Activated CD8-positive, alpha-beta T cell treated with anti-CD3 and anti-CD28 coated beads for 36 hours (primary cell): ENCODE data around the gene TENT5C. TPM values are rescaled to one million over a fixed set of nuclear protein-coding genes. Genes with fewer than 3 reads are reported as not detected.

ENCODE experiments used
- ATAC-seq: fragments of 200-7000 bp; cut with Tn5 transposase; one replicate; pipeline ENCODE4 v1.10.0; 2021; ENCODE audit warnings: mild to moderate bottlenecking, moderate library complexity
- CTCF ChIA-PET: fragments of 350-600 bp; sonication (Branson Sonifier 250); formaldehyde crosslinking; loops from one replicate; lab custom pipeline; 2021; ENCODE audit warnings: antibody characterized with exemption; lab: Charles Lee
- POLR2A ChIA-PET: fragments of 350-600 bp; sonication (Branson Sonifier 250); formaldehyde crosslinking; loops from one replicate; lab custom pipeline; 2021; ENCODE audit warnings: antibody characterized with exemption; lab: Charles Lee
- DNase-seq: peaks from one replicate; pipeline ENCODE4 v3.0.0-alpha.2; 2020
- H3K27ac Mint-ChIP-seq: one replicate; pipeline ENCODE4 v1.8.0; 2021; ENCODE audit warnings: mild to moderate bottlenecking, mixed read lengths
- H3K27me3 Mint-ChIP-seq: one replicate; pipeline ENCODE4 v1.8.0; 2021; ENCODE audit warnings: mixed read lengths
- H3K36me3 Mint-ChIP-seq: one replicate; pipeline ENCODE4 v1.8.0; 2021; ENCODE audit warnings: low read depth, mixed read lengths
- H3K4me1 Mint-ChIP-seq: one replicate; pipeline ENCODE4 v1.8.0; 2021; ENCODE audit warnings: low read depth, mixed read lengths
- H3K4me3 Mint-ChIP-seq: one replicate; pipeline ENCODE4 v1.8.0; 2021; ENCODE audit warnings: mild to moderate bottlenecking, moderate library complexity, mixed read lengths
- H3K9me3 Mint-ChIP-seq: one replicate; pipeline ENCODE4 v1.8.0; 2021; ENCODE audit warnings: mixed read lengths
- intact Hi-C: fragments of 100-400 bp; cut with micrococcal nuclease; formaldehyde crosslinking; loops from one replicate; pipeline ENCODE4 v1.10.0; 2022
- total RNA-seq, 2 experiments: library from RNA; stranded (reverse); gene quantifications; one replicate each; pipeline ENCODE4 v1.2.3, GENCODE V29; 2021
- TF ChIP-seq, protein P1 (sequence below): fragments of 200-600 bp; IDR thresholded peaks from one replicate; pipeline ENCODE4 v1.8.0; 2022; ENCODE audit warnings: antibody characterized with exemption, mild to moderate bottlenecking

TENT5C gene
- total RNA-seq, 2 experiments from 2014 or later, result 13.1 to 13.6 TPM

GRCh38 chr1:117598489-117598888, 7.4 kb upstream of the TENT5C start:
- DNase-seq (no peak), ATAC-seq (no peak)
- no peak overlapping the region for H3K4me3 Mint-ChIP-seq
- no peaks in the 10 kb centered on the region for H3K9me3 Mint-ChIP-seq
- POLR2A ChIA-PET, result no interaction called here
- H3K27me3 Mint-ChIP-seq, result peaks cover 5% of the 10 kb centered on the region
- intact Hi-C loops, result no loop called here
- H3K27ac Mint-ChIP-seq, result no peak overlapping the region
- CTCF ChIA-PET, result no interaction called here
- TF ChIP-seq, protein P1, sequence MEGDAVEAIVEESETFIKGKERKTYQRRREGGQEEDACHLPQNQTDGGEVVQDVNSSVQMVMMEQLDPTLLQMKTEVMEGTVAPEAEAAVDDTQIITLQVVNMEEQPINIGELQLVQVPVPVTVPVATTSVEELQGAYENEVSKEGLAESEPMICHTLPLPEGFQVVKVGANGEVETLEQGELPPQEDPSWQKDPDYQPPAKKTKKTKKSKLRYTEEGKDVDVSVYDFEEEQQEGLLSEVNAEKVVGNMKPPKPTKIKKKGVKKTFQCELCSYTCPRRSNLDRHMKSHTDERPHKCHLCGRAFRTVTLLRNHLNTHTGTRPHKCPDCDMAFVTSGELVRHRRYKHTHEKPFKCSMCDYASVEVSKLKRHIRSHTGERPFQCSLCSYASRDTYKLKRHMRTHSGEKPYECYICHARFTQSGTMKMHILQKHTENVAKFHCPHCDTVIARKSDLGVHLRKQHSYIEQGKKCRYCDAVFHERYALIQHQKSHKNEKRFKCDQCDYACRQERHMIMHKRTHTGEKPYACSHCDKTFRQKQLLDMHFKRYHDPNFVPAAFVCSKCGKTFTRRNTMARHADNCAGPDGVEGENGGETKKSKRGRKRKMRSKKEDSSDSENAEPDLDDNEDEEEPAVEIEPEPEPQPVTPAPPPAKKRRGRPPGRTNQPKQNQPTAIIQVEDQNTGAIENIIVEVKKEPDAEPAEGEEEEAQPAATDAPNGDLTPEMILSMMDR, result no peak
- no peaks in the 10 kb centered on the region for H3K36me3 Mint-ChIP-seq
- H3K4me1 Mint-ChIP-seq, result no peaks in the 10 kb centered on the region

GRCh38 chr1:117599286-117600221, 6.3 kb upstream of the TENT5C start:
- H3K9me3 Mint-ChIP-seq, result no peaks in the 10 kb centered on the region
- intact Hi-C loops, result loop anchor here (10.0 kb wide), 1 partner anchor 65 kb away; no protein-coding TSS in a partner anchor
- POLR2A ChIA-PET, result no interaction called here

GRCh38 chr1:117600325-117600943, 5.4 kb upstream of the TENT5C start:
- Mint-ChIP-seq H3K27me3 (peaks cover 5% of the 10 kb centered on the region), H3K4me3 (no peak overlapping the region), H3K36me3 (no peaks in the 10 kb centered on the region), H3K27ac (no peak overlapping the region), H3K4me1 (peaks cover 6% of the 10 kb centered on the region), H3K9me3 (no peaks in the 10 kb centered on the region)
- CTCF ChIA-PET, result interaction anchor here (1.0 to 1.9 kb wide), 4 partner anchors 32 to 154 kb away, joined by 3 to 9 read pairs (median 5); no protein-coding TSS in a partner anchor
- ATAC-seq (no peak), DNase-seq (no peak)
- TF ChIP-seq, protein P1, result no peak
- intact Hi-C loops, result loop anchor here (10.0 kb wide), 1 partner anchor 66 kb away; no protein-coding TSS in a partner anchor
- POLR2A ChIA-PET, result no interaction called here

More at GRCh38 chr1:117599286-117600221, 6.3 kb upstream of the TENT5C start:
- no peaks in the 10 kb centered on the region for H3K36me3 Mint-ChIP-seq
- ATAC-seq (no peak), DNase-seq (no peak)
- TF ChIP-seq, protein P1, result no peak
- H3K27ac Mint-ChIP-seq, result no peak overlapping the region
- no peak overlapping the region for H3K4me3 Mint-ChIP-seq
- peaks cover under 1% of the 10 kb centered on the region for H3K4me1 Mint-ChIP-seq
- CTCF ChIA-PET, result interaction anchor here (1.8 kb wide), 1 partner anchor 64 kb away, joined by 9 read pairs; no protein-coding TSS in a partner anchor
- H3K27me3 Mint-ChIP-seq, result peaks cover 5% of the 10 kb centered on the region

- ChIA-PET CTCF (interaction anchor here (1.0 to 1.9 kb wide), 4 partner anchors 33 to 153 kb away, joined by 3 to 9 read pairs (median 5); no protein-coding TSS in a partner anchor), POLR2A (no interaction called here)
- Mint-ChIP-seq H3K27me3 (peaks cover 3% of the 10 kb centered on the region), H3K4me1 (peaks cover 6% of the 10 kb centered on the region), H3K9me3 (no peaks in the 10 kb centered on the region), H3K36me3 (no peaks in the 10 kb centered on the region), H3K27ac (no peak overlapping the region), H3K4me3 (no peak overlapping the region)
- no peak for ATAC-seq
- intact Hi-C loops, result loop anchor here (10.0 kb wide), 1 partner anchor 66 kb away; no protein-coding TSS in a partner anchor
- TF ChIP-seq, protein P1, result no peak
- DNase-seq, result no peak
Measured at GRCh38 chr1:117600966-117601365, 4.9 kb upstream of the TENT5C start.
